ENCODE data around the gene LRP10. TPM values are rescaled to one million over a fixed set of nuclear protein-coding genes. Genes with fewer than 3 reads are reported as not detected.
A peak's percentile ranks its signal among the peaks of the same experiment; 100 is the strongest.

Gene LRP10
- total and polyA plus RNA-seq, 2 donors (not counting 1 experiment from before 2014, with no cell fraction given) = 99.7 to 120 TPM

GRCh38 chr14:22822016-22822570, 49.4 kb upstream of the LRP10 start:
- Histone ChIP-seq H3K4me3 (ENCODE audit: control extremely low read depth in 1 of 5, extremely low read depth in 1 of 5, insufficient read depth in 1 of 5, low read depth in 2 of 5, low read length in 4 of 5) (peak overlapping the region in 4 of 5 experiments; percentile 49 to 74 (median 53)), H3K9me3 (ENCODE audit: control extremely low read depth in 1 of 3, control insufficient read depth in 2 of 3, insufficient read depth in 1 of 3, low read length in 2 of 3) (no peaks in the 10 kb centered on the region), H3K4me2 (replicated peaks; ENCODE audit: low read depth, low read length, poor library complexity, severe bottlenecking) (peak overlapping the region; percentile 77), H3K4me1 (ENCODE audit: control insufficient read depth in 2 of 2, insufficient read depth in 2 of 2, low read length in 2 of 2) (peaks cover 31 to 47% of the 10 kb centered on the region in 2 donors), H3K36me3 (replicated peaks in 1 of 2; ENCODE audit: control extremely low read depth in 1 of 2, control insufficient read depth in 1 of 2, extremely low read depth in 1 of 2, insufficient read depth in 2 of 2, low read length in 1 of 2) (no peaks in the 10 kb centered on the region), H2AFZ (ENCODE audit: insufficient read depth, low read depth, low read length, poor library complexity, severe bottlenecking) (peak overlapping the region; percentile 84), H3K27me3 (replicated peaks in 1 of 4; ENCODE audit: control extremely low read depth in 1 of 4, control insufficient read depth in 3 of 4, insufficient read depth in 4 of 4, low read length in 3 of 4) (no peaks in the 10 kb centered on the region), H3K9ac (ENCODE audit: low read length) (peak overlapping the region; percentile 74), H3K27ac (ENCODE audit: low read length in 2 of 2) (peak overlapping the region; percentile 65 to 71), H4K20me1 (ENCODE audit: control insufficient read depth, insufficient read depth, low read length, poor library complexity, severe bottlenecking) (no peaks in the 10 kb centered on the region), H3K79me2 (ENCODE audit: control insufficient read depth, insufficient read depth, low read length) (no peaks in the 10 kb centered on the region)
- no peaks in the 10 kb centered on the region for H3K27me3 Mint-ChIP-seq
- H3K4me1 Mint-ChIP-seq = peaks cover 63% of the 10 kb centered on the region
- peak overlapping the region; percentile 88 for H3K4me3 Mint-ChIP-seq
- WGBS (ENCODE audit: insufficient coverage) = 52% methylated on average over 15 of the region's 32 CpGs
- DNase-seq (no peak), ATAC-seq (ENCODE audit: low read depth) (no peak)
- TF ChIP-seq EZH2 (IDR thresholded peaks at IDR 0.05; ENCODE audit: borderline replicate concordance, insufficient read depth, low read depth, low read length, poor library complexity, severe bottlenecking) (no peak), CTCF (IDR thresholded peaks at IDR 0.05) (no peak)
- POLR2A ChIA-PET = interaction anchor here (0.6 to 2.1 kb wide), 10 partner anchors 8 to 347 kb away, joined by 3 to 20 read pairs (median 6); no protein-coding TSS in a partner anchor
- CTCF ChIA-PET = interaction anchor here (0.7 to 7.8 kb wide), 25 partner anchors 13 to 503 kb away, joined by 3 to 207 read pairs (median 10); partner anchors contain the start of genes ABHD4, AJUBA, LRP10 and MMP14
- peak overlapping the region; percentile 94 for H3K27ac Mint-ChIP-seq
- intact Hi-C loops (cut with micrococcal nuclease) = loop anchor here (2.0 kb wide), 3 partner anchors 45 to 65 kb away; partner anchors contain the start of gene LRP10
- H3K9me3 Mint-ChIP-seq (ENCODE audit: insufficient read depth) = no peaks in the 10 kb centered on the region

DNA sequence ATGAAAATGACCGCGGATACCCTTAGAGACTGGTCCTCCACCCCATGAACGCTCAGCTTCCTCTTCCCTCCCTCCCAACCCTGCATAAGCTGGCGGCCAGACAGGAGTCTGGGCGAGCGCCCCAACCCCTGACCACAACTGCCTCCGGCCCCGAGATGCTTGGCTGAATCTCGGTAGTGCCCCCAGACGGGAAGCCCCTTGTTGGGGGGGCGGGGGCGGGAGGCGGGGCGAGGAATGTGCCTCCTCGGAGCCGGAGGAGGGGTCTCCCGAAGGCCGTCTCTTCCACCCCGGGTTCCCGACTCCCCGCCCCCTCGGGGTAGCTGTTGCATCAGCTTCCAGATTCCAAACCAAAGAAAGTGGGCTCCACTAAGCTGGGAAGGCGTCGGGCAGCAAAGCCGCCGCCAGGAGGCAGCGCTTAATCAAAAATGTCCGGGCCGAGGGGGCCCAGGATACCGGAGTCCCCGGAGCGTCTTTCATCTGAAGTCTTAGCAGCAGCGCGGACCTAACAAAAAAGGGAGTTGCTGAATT, 48.9 kb upstream of the LRP10 start:
- Histone ChIP-seq H3K4me3 (ENCODE audit: control extremely low read depth in 1 of 5, extremely low read depth in 1 of 5, insufficient read depth in 1 of 5, low read depth in 2 of 5, low read length in 4 of 5) (peak overlapping the region; percentile 49 to 85 (median 56)), H3K27ac (ENCODE audit: low read length in 2 of 2) (peak overlapping the region; percentile 65 to 71), H3K4me1 (ENCODE audit: control insufficient read depth in 2 of 2, insufficient read depth in 2 of 2, low read length in 2 of 2) (peaks cover 31 to 47% of the 10 kb centered on the region in 2 donors), H4K20me1 (ENCODE audit: control insufficient read depth, insufficient read depth, low read length, poor library complexity, severe bottlenecking) (no peaks in the 10 kb centered on the region), H3K9ac (ENCODE audit: low read length) (peak overlapping the region; percentile 74), H3K36me3 (replicated peaks in 1 of 2; ENCODE audit: control extremely low read depth in 1 of 2, control insufficient read depth in 1 of 2, extremely low read depth in 1 of 2, insufficient read depth in 2 of 2, low read length in 1 of 2) (no peaks in the 10 kb centered on the region), H3K9me3 (ENCODE audit: control extremely low read depth in 1 of 3, control insufficient read depth in 2 of 3, insufficient read depth in 1 of 3, low read length in 2 of 3) (no peaks in the 10 kb centered on the region), H2AFZ (ENCODE audit: insufficient read depth, low read depth, low read length, poor library complexity, severe bottlenecking) (peak overlapping the region; percentile 84), H3K4me2 (replicated peaks; ENCODE audit: low read depth, low read length, poor library complexity, severe bottlenecking) (peak overlapping the region; percentile 77), H3K79me2 (ENCODE audit: control insufficient read depth, insufficient read depth, low read length) (no peaks in the 10 kb centered on the region), H3K27me3 (replicated peaks in 1 of 4; ENCODE audit: control extremely low read depth in 1 of 4, control insufficient read depth in 3 of 4, insufficient read depth in 4 of 4, low read length in 3 of 4) (no peaks in the 10 kb centered on the region)
- TF ChIP-seq EZH2 (IDR thresholded peaks at IDR 0.05; ENCODE audit: borderline replicate concordance, insufficient read depth, low read depth, low read length, poor library complexity, severe bottlenecking) (no peak), CTCF (IDR thresholded peaks at IDR 0.05) (peak; percentile 82)
- WGBS (ENCODE audit: insufficient coverage) = under 1% methylated on average over 28 of the region's 34 CpGs
- H3K4me1 Mint-ChIP-seq = peaks cover 61% of the 10 kb centered on the region
- H3K27ac Mint-ChIP-seq = peak overlapping the region; percentile 94
- intact Hi-C loops (cut with micrococcal nuclease) = loop anchor here (1.0 to 2.0 kb wide), 7 partner anchors 31 to 266 kb away; partner anchors contain the start of gene LRP10
- H3K27me3 Mint-ChIP-seq = no peaks in the 10 kb centered on the region
- ChIA-PET POLR2A (interaction anchor here (0.6 to 2.1 kb wide), 14 partner anchors 9 to 348 kb away, joined by 3 to 20 read pairs (median 5); no protein-coding TSS in a partner anchor), CTCF (interaction anchor here (0.5 to 7.8 kb wide), 33 partner anchors 10 to 504 kb away, joined by 3 to 207 read pairs (median 7); partner anchors contain the start of genes ABHD4, AJUBA, LRP10 and MMP14)
- H3K4me3 Mint-ChIP-seq = peak overlapping the region; percentile 88
- DNase-seq (peak; percentile 87), ATAC-seq (ENCODE audit: low read depth) (peak; percentile 67)
- no peaks in the 10 kb centered on the region for H3K9me3 Mint-ChIP-seq (ENCODE audit: insufficient read depth)
